ENCODE data around the gene GABRA4. TPM values are rescaled to one million over a fixed set of nuclear protein-coding genes. Genes with fewer than 3 reads are reported as not detected.

GABRA4 gene
- total RNA-seq, 2 donors from 2014 or later, result 0.28 TPM; not detected in 1

DNA sequence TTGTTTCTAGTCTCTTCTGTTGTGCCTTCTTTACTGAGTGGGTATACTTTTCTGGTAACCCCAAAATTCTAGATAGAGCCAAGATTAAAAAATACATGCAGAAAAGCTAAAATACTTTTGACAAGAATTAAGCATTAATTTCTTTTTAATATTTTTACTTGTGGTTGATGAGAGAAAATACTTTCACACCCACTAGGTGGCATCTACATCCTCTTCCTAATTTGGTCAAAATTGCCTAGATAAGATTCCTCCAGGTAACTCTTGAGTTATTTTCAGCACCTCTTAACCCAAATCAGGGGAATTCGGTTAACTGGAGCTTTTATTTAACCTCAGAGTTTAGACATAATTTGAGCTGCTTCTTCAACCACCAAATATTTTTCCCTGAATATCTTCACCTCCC lies 55.9 kb downstream of the GABRA4 start:
- no peaks in the 10 kb centered on the region for H3K36me3 ChIP-seq
- intact Hi-C loops (cut with DNase I), result no loop called here
- no peaks in the 10 kb centered on the region for H3K27me3 ChIP-seq (replicated peaks; ENCODE audit: insufficient read depth)
- 79% methylated on average over 1 of the region's 1 CpG for WGBS
- no peak overlapping the region for H3K27ac ChIP-seq
- no peak overlapping the region for H3K4me3 ChIP-seq
- H3K4me1 ChIP-seq (replicated peaks), result no peaks in the 10 kb centered on the region
- DNase-seq (ENCODE audit: low spot score), result no peak
- TF ChIP-seq, protein P1, sequence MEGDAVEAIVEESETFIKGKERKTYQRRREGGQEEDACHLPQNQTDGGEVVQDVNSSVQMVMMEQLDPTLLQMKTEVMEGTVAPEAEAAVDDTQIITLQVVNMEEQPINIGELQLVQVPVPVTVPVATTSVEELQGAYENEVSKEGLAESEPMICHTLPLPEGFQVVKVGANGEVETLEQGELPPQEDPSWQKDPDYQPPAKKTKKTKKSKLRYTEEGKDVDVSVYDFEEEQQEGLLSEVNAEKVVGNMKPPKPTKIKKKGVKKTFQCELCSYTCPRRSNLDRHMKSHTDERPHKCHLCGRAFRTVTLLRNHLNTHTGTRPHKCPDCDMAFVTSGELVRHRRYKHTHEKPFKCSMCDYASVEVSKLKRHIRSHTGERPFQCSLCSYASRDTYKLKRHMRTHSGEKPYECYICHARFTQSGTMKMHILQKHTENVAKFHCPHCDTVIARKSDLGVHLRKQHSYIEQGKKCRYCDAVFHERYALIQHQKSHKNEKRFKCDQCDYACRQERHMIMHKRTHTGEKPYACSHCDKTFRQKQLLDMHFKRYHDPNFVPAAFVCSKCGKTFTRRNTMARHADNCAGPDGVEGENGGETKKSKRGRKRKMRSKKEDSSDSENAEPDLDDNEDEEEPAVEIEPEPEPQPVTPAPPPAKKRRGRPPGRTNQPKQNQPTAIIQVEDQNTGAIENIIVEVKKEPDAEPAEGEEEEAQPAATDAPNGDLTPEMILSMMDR (IDR thresholded peaks at IDR 0.05), result no peak
- TF ChIP-seq POLR2AphosphoS5 (IDR thresholded peaks at IDR 0.05), result no peak
- H3K9me3 ChIP-seq, result no peaks in the 10 kb centered on the region

DNA sequence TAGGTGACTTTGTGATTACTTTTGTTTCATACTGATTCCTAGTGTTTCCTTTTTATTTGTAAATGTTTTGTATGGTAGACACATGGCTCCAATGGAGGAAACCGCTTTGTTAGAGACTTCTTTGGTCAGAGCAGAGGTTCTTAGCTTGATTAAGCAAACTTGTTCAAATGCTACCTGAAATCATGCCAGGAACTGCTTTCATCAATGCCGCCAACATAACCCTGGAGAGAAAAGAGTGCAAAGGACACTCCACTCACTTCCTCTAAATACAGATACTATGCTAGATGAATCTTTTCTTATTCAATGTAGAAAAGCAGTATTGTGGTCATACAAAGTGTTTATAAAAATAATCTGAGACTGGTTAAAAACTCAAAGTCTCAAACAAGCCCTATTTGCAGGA lies 58.7 kb downstream of the GABRA4 start:
- Histone ChIP-seq H3K27me3 (replicated peaks; ENCODE audit: insufficient read depth) (no peaks in the 10 kb centered on the region), H3K4me1 (replicated peaks) (no peaks in the 10 kb centered on the region), H3K9me3 (no peaks in the 10 kb centered on the region), H3K27ac (no peak overlapping the region), H3K4me3 (no peak overlapping the region), H3K36me3 (no peaks in the 10 kb centered on the region)
- WGBS, result 76% methylated on average over 2 of the region's 2 CpGs
- no peak for TF ChIP-seq POLR2AphosphoS5 (IDR thresholded peaks at IDR 0.05)
- TF ChIP-seq, protein P1 (IDR thresholded peaks at IDR 0.05), result no peak
- no peak for TF ChIP-seq POLR2A (IDR thresholded peaks at IDR 0.05)
- intact Hi-C loops (cut with DNase I), result no loop called here
- DNase-seq (ENCODE audit: low spot score), result no peak

DNA sequence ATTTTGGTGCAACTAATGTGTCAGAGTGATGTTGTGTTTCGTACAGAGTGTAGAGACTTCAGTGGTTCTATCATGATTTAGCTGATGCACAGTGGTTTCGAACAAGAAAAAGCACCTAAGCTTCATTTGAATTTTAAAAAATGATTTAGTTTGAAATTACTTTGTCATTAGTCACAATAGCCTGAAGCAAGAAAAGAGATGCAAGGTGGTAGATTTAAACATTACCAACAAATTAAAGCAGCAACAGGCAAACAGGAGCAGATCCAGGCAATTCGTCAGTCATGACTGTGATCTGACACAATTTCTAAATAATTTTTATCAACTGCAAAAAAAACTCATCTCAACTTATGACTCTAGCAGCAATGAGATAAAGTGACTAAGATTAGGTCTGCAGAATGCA lies 59.7 kb downstream of the GABRA4 start:
- 69% methylated on average over 3 of the region's 3 CpGs for WGBS
- intact Hi-C loops (cut with DNase I), result no loop called here
- no peaks in the 10 kb centered on the region for H3K36me3 ChIP-seq
- H3K4me3 ChIP-seq, result no peak overlapping the region
- TF ChIP-seq POLR2A (IDR thresholded peaks at IDR 0.05), result no peak
- TF ChIP-seq, protein P1 (IDR thresholded peaks at IDR 0.05), result no peak
- no peak for TF ChIP-seq POLR2AphosphoS5 (IDR thresholded peaks at IDR 0.05)
- no peaks in the 10 kb centered on the region for H3K27me3 ChIP-seq (replicated peaks; ENCODE audit: insufficient read depth)
- no peak overlapping the region for H3K27ac ChIP-seq
- no peak for DNase-seq (ENCODE audit: low spot score)
- no peaks in the 10 kb centered on the region for H3K9me3 ChIP-seq
- H3K4me1 ChIP-seq (replicated peaks), result no peaks in the 10 kb centered on the region

DNA sequence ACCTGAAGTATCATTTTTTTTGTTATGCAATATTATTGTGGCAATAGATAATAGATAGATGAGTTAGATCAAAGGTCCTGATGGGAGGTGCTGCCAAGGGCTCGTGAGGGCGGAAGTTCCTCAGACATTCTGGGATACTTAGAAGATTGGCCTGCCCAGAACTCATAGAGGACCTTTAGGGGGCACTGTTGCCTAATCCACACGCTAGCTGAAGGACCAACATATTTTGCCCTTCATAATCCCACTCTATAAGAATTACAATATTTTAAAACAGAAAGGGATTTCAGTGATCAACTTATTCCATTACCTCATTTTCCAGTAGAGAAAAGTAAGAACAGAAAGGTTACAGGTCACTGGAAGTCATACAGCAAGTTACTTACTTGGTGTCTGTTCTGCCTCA lies 61.4 kb downstream of the GABRA4 start:
- Histone ChIP-seq H3K27ac (no peak overlapping the region), H3K27me3 (replicated peaks; ENCODE audit: insufficient read depth) (no peaks in the 10 kb centered on the region), H3K36me3 (no peaks in the 10 kb centered on the region), H3K9me3 (no peaks in the 10 kb centered on the region), H3K4me1 (replicated peaks) (no peaks in the 10 kb centered on the region), H3K4me3 (no peak overlapping the region)
- TF ChIP-seq POLR2AphosphoS5 (IDR thresholded peaks at IDR 0.05) (no peak), POLR2A (IDR thresholded peaks at IDR 0.05) (no peak)
- TF ChIP-seq, protein P1 (IDR thresholded peaks at IDR 0.05), result no peak
- intact Hi-C loops (cut with DNase I), result no loop called here
- DNase-seq (ENCODE audit: low spot score), result no peak
- 57% methylated on average over 3 of the region's 3 CpGs for WGBS

DNA sequence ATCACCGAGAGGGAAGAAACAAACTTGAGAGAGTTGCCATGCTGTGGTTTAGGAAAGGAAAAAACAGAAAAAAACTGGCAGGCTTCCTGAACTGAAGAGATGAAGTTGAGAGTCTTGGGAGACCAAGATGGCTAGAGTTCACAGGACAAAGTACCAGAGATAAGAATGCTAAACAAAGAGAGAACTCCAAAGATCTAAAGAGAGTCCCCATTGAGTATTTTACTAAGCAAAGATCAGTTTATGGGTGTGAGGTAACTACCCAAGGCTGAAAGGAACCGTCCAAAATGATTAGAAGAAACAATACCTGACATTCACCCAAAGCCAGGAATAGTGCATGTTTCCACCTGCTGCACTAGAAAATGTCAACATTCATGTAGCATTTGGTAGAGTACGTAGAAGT lies 62.5 kb downstream of the GABRA4 start:
- no peak for DNase-seq (ENCODE audit: low spot score)
- H3K9me3 ChIP-seq, result no peaks in the 10 kb centered on the region
- intact Hi-C loops (cut with DNase I), result no loop called here
- H3K27ac ChIP-seq, result no peak overlapping the region
- H3K36me3 ChIP-seq, result no peaks in the 10 kb centered on the region
- WGBS, result 43% methylated on average over 3 of the region's 3 CpGs
- no peaks in the 10 kb centered on the region for H3K4me1 ChIP-seq (replicated peaks)
- TF ChIP-seq, protein P1 (IDR thresholded peaks at IDR 0.05), result no peak
- TF ChIP-seq POLR2AphosphoS5 (IDR thresholded peaks at IDR 0.05) (no peak), POLR2A (IDR thresholded peaks at IDR 0.05) (no peak)
- no peaks in the 10 kb centered on the region for H3K27me3 ChIP-seq (replicated peaks; ENCODE audit: insufficient read depth)
- no peak overlapping the region for H3K4me3 ChIP-seq
